GM23248 (cell line): ENCODE data around the gene NR1D2.

Experiments used
- EZH2 ChIP-seq: fragments of 200-600 bp; sonication (generic); IDR thresholded peaks from 2 replicates; pipeline ENCODE4 v1.6.1; 2018; ENCODE audit warnings: antibody characterized with exemption, mild to moderate bottlenecking; ENCODE audit not compliant: insufficient read depth, poor library complexity, severe bottlenecking
- EZH2phosphoT487 ChIP-seq: fragments of 200-600 bp; sonication (generic); IDR thresholded peaks from 2 replicates; pipeline ENCODE4 v1.6.1; 2018; ENCODE audit warnings: antibody characterized with exemption, moderate library complexity, mild to moderate bottlenecking, low read depth; ENCODE audit not compliant: insufficient read depth

- TF ChIP-seq EZH2phosphoT487 (no peak), EZH2 (no peak)
These were observed 33.7 kb upstream of the NR1D2 start for GRCh38 chr3:23911397-23911796.
